HepG2 (cell line): Measurements from ENCODE around the gene DIP2C. TPM values are rescaled to one million over a fixed set of nuclear protein-coding genes. Genes with fewer than 3 reads are reported as not detected.

Source experiments
- ATAC-seq: fragments of 200-7000 bp; cut with Tn5 transposase; 3 replicates; pipeline ENCODE4 v1.9.1; 2020; ENCODE audit warnings: mild to moderate bottlenecking, moderate library complexity
- BruUV-seq: library from RNA; stranded (reverse); fragments of 400-500 nt; replicated peaks from 2 replicates; lab custom pipeline; 2021; lab: Mats Ljungman, UMichigan
- CTCF ChIA-PET: fragments of 300-600 bp; formaldehyde crosslinking; extraction: SDS; loops from one replicate; lab custom pipeline; 2021; ENCODE audit warnings: low total read pairs, inconsistent platforms, low intra/inter-chr PET ratio; lab: Yijun Ruan, JAX
- POLR2A ChIA-PET: fragments of 350-600 bp; sonication (Branson Sonifier 250); formaldehyde crosslinking; loops from one replicate; lab custom pipeline; 2020; ENCODE audit warnings: antibody characterized with exemption, inconsistent platforms; lab: Yijun Ruan, JAX
- DNase-seq: peaks from one replicate; pipeline ENCODE4 v3.0.0-alpha.2; 2015; ENCODE audit warnings: low spot score
- FAIRE-seq: peaks from 3 replicates; lab custom pipeline; 2011; peaks lifted over from hg19 to GRCh38; lab: Jason Lieb, UNC
- H2AFZ ChIP-seq: one replicate; pipeline ENCODE4 v1.6.1; 2011; ENCODE audit warnings: low read length, inconsistent platforms
- H3K27ac ChIP-seq: fragments of 300-600 bp; 3 replicates; pipeline ENCODE4 v1.8.0; 2011; ENCODE audit warnings: mixed run types, mild to moderate bottlenecking, mixed read lengths, low read length, inconsistent platforms; ENCODE audit not compliant: insufficient read depth; ENCODE audit errors: extremely low read length
- H3K27me3 ChIP-seq, 2 experiments: fragments of 200-600 bp in 1 of 2; 2 replicates in 1 of 2; 3 replicates in 1 of 2; pipeline versions ENCODE4 v1.6.0 to v1.8.0; 2011; ENCODE audit warnings: low read length in 2 of 2, mild to moderate bottlenecking in 2 of 2, moderate library complexity in 2 of 2, inconsistent platforms in 1 of 2; ENCODE audit not compliant: insufficient read depth in 2 of 2, control insufficient read depth in 1 of 2
- H3K36me3 ChIP-seq, 2 experiments: fragments of 200-600 bp in 1 of 2; replicated peaks in 1 of 2; 2 replicates in 1 of 2; 3 replicates in 1 of 2; pipeline versions ENCODE4 v1.5.1 to v1.8.0; 2011; ENCODE audit warnings: low read length in 2 of 2, inconsistent platforms in 1 of 2; ENCODE audit not compliant: insufficient read depth in 2 of 2, control insufficient read depth in 1 of 2
- H3K4me1 ChIP-seq: 2 replicates; pipeline ENCODE4 v1.5.1; 2012; ENCODE audit warnings: low read length, inconsistent platforms; ENCODE audit not compliant: insufficient read depth
- H3K4me2 ChIP-seq: 2 replicates; pipeline ENCODE4 v1.6.0; 2011; ENCODE audit warnings: low read depth, low read length, inconsistent platforms
- H3K4me3 ChIP-seq, 3 experiments: fragments of 200-600 bp in 1 of 3; sonication (generic), shearing (Covaris generic) in 1 of 3; replicated peaks in 1 of 3; 2 replicates each; pipeline ENCODE4 v1.5.1; 2011 to 2016; ENCODE audit warnings: low read length in 3 of 3, inconsistent platforms in 2 of 3, low read depth in 2 of 3, mild to moderate bottlenecking in 2 of 3, control low read depth in 1 of 3, mixed read lengths in 1 of 3; ENCODE audit not compliant: insufficient read depth in 1 of 3
- H3K79me2 ChIP-seq: one replicate; pipeline ENCODE4 v1.6.1; 2011; ENCODE audit warnings: low read length, inconsistent platforms; ENCODE audit not compliant: insufficient read depth
- H3K9ac ChIP-seq: 2 replicates; pipeline ENCODE4 v1.6.0; 2011; ENCODE audit warnings: mild to moderate bottlenecking, low read depth, low read length, inconsistent platforms; ENCODE audit not compliant: insufficient read depth
- H3K9me3 ChIP-seq: 2 replicates; pipeline ENCODE4 v1.5.1; 2012; ENCODE audit warnings: mild to moderate bottlenecking, low read length
- H4K20me1 ChIP-seq: 2 replicates; pipeline ENCODE4 v1.6.0; 2011; ENCODE audit warnings: inconsistent platforms, mild to moderate bottlenecking, low read length, moderate library complexity; ENCODE audit not compliant: insufficient read depth
- ARID2 ChIP-seq: sonication (generic); formaldehyde crosslinking; IDR thresholded peaks from 2 replicates; pipeline ENCODE4 v1.8.1; 2022; ENCODE audit warnings: mild to moderate bottlenecking, missing genetic modification reagents, borderline replicate concordance
- ATF7 ChIP-seq, 2 experiments: fragments of 450-650 bp in 1 of 2; sonication (generic) in 1 of 2; formaldehyde crosslinking in 1 of 2; IDR thresholded peaks; 2 replicates each; pipeline versions ENCODE4 v1.4.0 to v1.6.1; 2016 to 2020; ENCODE audit warnings: antibody characterized with exemption in 1 of 2, mild to moderate bottlenecking in 1 of 2, missing genetic modification reagents in 1 of 2
- CCAR2 ChIP-seq: fragments of 200-400 bp; formaldehyde crosslinking; optimal IDR thresholded peaks from 2 replicates; pipeline ENCODE3; 2018; ENCODE audit warnings: low read depth, mild to moderate bottlenecking, low read length, moderate library complexity
- EEA1 ChIP-seq: sonication (generic); formaldehyde crosslinking; IDR thresholded peaks from 2 replicates; pipeline ENCODE4 v1.5.1; 2020; ENCODE audit warnings: mild to moderate bottlenecking, missing genetic modification reagents, borderline replicate concordance
- MAFF ChIP-seq: IDR thresholded peaks from 2 replicates; pipeline ENCODE4 v1.6.1; 2011; ENCODE audit warnings: low read depth, low read length, improper control_type of control experiment
- MED8 ChIP-seq: sonication (generic); formaldehyde crosslinking; IDR thresholded peaks from 2 replicates; pipeline ENCODE4 v1.8.1; 2023; ENCODE audit warnings: mild to moderate bottlenecking, missing genetic modification reagents; ENCODE audit not compliant: insufficient replicate concordance
- MTA3 ChIP-seq: sonication (generic); formaldehyde crosslinking; IDR thresholded peaks from 2 replicates; pipeline ENCODE4 v1.4.0; 2020; ENCODE audit warnings: missing genetic modification reagents
- MXI1 ChIP-seq: IDR thresholded peaks from 3 replicates; pipeline ENCODE4 v1.6.1; 2012; ENCODE audit warnings: low read depth, low read length, inconsistent platforms, borderline replicate concordance
- NKX3-1 ChIP-seq: sonication (generic); formaldehyde crosslinking; IDR thresholded peaks from 2 replicates; pipeline ENCODE4 v1.5.0; 2020; ENCODE audit warnings: missing genetic modification reagents
- NR1H2 ChIP-seq: sonication (generic); formaldehyde crosslinking; IDR thresholded peaks from 2 replicates; pipeline ENCODE4 v1.8.1; 2022; ENCODE audit warnings: low read depth, missing genetic modification reagents, borderline replicate concordance
- SAP130 ChIP-seq: IDR thresholded peaks from 2 replicates; pipeline ENCODE4 v1.6.1; 2016; ENCODE audit warnings: low read depth
- SIX1 ChIP-seq: sonication (generic); formaldehyde crosslinking; IDR thresholded peaks from 2 replicates; pipeline ENCODE4 v1.4.0; 2020; ENCODE audit warnings: missing genetic modification reagents, borderline replicate concordance
- ZNF24 ChIP-seq: fragments of 450-650 bp; IDR thresholded peaks from 2 replicates; pipeline ENCODE4 v1.6.1; 2017; ENCODE audit warnings: antibody characterized with exemption, mild to moderate bottlenecking
- ZNF776 ChIP-seq: sonication (generic); formaldehyde crosslinking; IDR thresholded peaks from 2 replicates; pipeline ENCODE4 v1.4.0; 2020; ENCODE audit warnings: mild to moderate bottlenecking, missing genetic modification reagents
- ZNF879 ChIP-seq: sonication (generic); formaldehyde crosslinking; IDR thresholded peaks from 2 replicates; pipeline ENCODE4 v1.8.1; 2023; ENCODE audit warnings: missing genetic modification reagents
- WGBS: methylation state at CpG from one replicate; pipeline ENCODE4 v1.1.6; 2017; ENCODE audit warnings: low lambda C conversion rate; 5-methylcytosine and 5-hydroxymethylcytosine counted together
- in situ Hi-C: cut with HindIII; loops from 2 replicates; pipeline ENCODE4 v1.10.0; 2017; ENCODE audit warnings: low pct_unique_long_range_greater_than_20kb; ENCODE audit not compliant: extremely low pct_ligation_motif_present
- intact Hi-C: fragments of 100-400 bp; cut with micrococcal nuclease; formaldehyde crosslinking; loops from one replicate; pipeline ENCODE4 v1.10.0; 2022; ENCODE audit not compliant: unreplicated experiment
- polyA plus RNA-seq, 8 experiments: library from polyadenylated mRNA; depleted of rRNA in 3 of 8; stranded (reverse) in 7 of 8; unstranded in 1 of 8; fragments of >200 nt; fragmentation: Illumina TruSeq in 4 of 8; extraction: Trizol in 4 of 8; gene quantifications; 2 replicates each; pipeline versions ENCODE4 v1.2.1 to v1.2.3, GENCODE V29; 2011 to 2016; ENCODE audit warnings: low read depth in 4 of 8, missing spikeins in 1 of 8, mixed read lengths in 1 of 8; ENCODE audit not compliant: insufficient read depth in 1 of 8
- total RNA-seq, 5 experiments: library from RNA; depleted of rRNA; stranded (reverse); fragments of >200 nt; fragmentation: Illumina TruSeq; extraction: Trizol; gene quantifications; 2 replicates each; pipeline ENCODE4 v1.2.3, GENCODE V29; 2016; ENCODE audit warnings: low read depth in 1 of 5
- TF ChIP-seq, protein P1 (sequence below): sonication (generic); formaldehyde crosslinking; IDR thresholded peaks from 2 replicates; pipeline ENCODE4 v1.8.1; 2023; ENCODE audit warnings: mild to moderate bottlenecking, missing genetic modification reagents
- TF ChIP-seq, protein P2 (sequence below): sonication (generic); formaldehyde crosslinking; IDR thresholded peaks from 2 replicates; pipeline ENCODE4 v1.5.0; 2020; ENCODE audit warnings: missing genetic modification reagents
- TF ChIP-seq, protein P3 (sequence below): sonication (generic); formaldehyde crosslinking; IDR thresholded peaks from 2 replicates; pipeline ENCODE4 v1.5.0; 2020; ENCODE audit warnings: missing genetic modification reagents
- TF ChIP-seq, protein P4 (sequence below): sonication (generic); formaldehyde crosslinking; IDR thresholded peaks from 2 replicates; pipeline ENCODE4 v1.8.0; 2022; ENCODE audit warnings: mild to moderate bottlenecking, missing genetic modification reagents, moderate library complexity
- TF ChIP-seq, protein P5 (sequence below): sonication (generic); formaldehyde crosslinking; IDR thresholded peaks from 2 replicates; pipeline ENCODE4 v1.4.0; 2020; ENCODE audit warnings: missing genetic modification reagents, low read depth, mild to moderate bottlenecking, borderline replicate concordance

The DIP2C gene
- total and polyA plus RNA-seq, 2 of the 13 experiments (the other 11 are each of a cell fraction or from before 2014, with no cell fraction given) = 2.2 to 2.7 TPM

DNA sequence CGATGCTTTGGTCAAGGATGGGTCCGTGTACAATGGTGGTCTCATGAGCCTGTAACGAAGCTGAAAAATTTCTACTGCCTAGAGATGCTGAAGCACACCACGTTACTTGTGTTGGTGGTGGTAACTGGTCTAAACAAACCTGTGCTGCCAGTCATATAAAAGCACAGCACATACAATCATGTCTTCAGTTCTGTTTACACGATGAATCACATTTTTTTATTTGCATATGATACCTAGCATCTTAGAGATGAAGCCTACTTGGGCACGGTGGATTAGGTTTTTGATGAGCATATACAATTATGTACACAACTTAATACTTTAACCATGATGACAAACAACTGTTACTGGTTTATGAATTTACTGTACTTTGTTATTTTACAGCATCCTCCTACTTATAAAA, 353.2 kb downstream of the DIP2C start (continued):
- TF ChIP-seq EEA1 (CRISPR knock-in tag) (no peak), SAP130 (CRISPR knock-in tag) (no peak), ARID2 (no peak), MED8 (CRISPR knock-in tag) (no peak), MTA3 (CRISPR knock-in tag) (no peak), CCAR2 (no peak), MAFF (no peak), ZNF24 (no peak)

DNA sequence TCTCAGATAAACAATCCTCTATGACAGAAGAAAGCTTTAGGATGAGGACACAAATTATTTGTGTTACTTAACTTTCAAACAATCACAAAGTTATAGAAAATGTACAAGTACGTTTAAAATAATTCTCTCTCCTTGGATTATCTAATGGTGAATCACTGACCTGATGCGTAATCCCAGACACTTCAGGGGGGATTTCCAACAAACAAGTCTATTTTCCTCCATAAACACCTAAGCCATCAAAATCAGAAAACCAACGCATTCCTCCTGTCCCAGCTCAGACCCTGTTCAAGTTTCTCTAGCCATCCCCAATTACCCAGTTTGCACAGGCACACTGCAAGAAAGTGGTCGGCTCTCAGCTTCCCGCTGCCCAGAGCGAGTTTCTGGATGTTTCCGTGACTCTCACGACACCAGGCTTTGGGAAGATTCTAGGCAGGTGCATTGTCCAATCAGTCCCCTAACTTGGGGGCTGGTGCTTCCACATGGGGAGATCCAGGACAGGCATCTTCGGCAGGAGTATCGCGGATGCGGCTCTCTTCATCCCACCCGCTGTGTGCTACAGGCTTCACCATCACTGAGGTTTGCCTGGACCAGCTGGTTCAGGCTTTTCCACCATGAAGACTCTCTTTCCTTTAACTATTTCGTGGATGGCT, 354.2 kb downstream of the DIP2C start:
- H3K4me3 ChIP-seq = no peak overlapping the region
- POLR2A ChIA-PET = no interaction called here
- no peak overlapping the region for H3K9ac ChIP-seq
- no peak overlapping the region for H3K27ac ChIP-seq
- no peaks in the 10 kb centered on the region for H3K27me3 ChIP-seq
- H3K4me2 ChIP-seq = no peak overlapping the region
- in situ Hi-C loops = no loop called here
- BruUV-seq = no TSS peak
- CTCF ChIA-PET = no interaction called here
- peaks cover 4% of the 10 kb centered on the region; the same call in 1 of the 2 replicates for H3K4me1 ChIP-seq
- no peaks in the 10 kb centered on the region for H4K20me1 ChIP-seq
- DNase-seq (no peak), ATAC-seq (no peak), FAIRE-seq (no peak)
- WGBS = 91% methylated on average over 10 of the region's 14 CpGs
- no peak overlapping the region for H2AFZ ChIP-seq
- intact Hi-C loops = no loop called here
- peaks cover 4 to 8% of the 10 kb centered on the region in 2 experiments; a peak in 3 of 5 replicates for H3K36me3 ChIP-seq
- no peaks in the 10 kb centered on the region for H3K79me2 ChIP-seq
- H3K9me3 ChIP-seq = no peaks in the 10 kb centered on the region
- TF ChIP-seq SIX1 (no peak), MXI1 (no peak), ZNF879 (CRISPR knock-in tag) (no peak), NR1H2 (no peak), ZNF776 (CRISPR knock-in tag) (no peak), ATF7 (IDR thresholded peaks at IDR 0.05) (no peak), ATF7 (CRISPR knock-in tag; IDR thresholded peaks at IDR 0.05) (no peak), NKX3-1 (CRISPR knock-in tag) (no peak)
- TF ChIP-seq, protein P1, sequence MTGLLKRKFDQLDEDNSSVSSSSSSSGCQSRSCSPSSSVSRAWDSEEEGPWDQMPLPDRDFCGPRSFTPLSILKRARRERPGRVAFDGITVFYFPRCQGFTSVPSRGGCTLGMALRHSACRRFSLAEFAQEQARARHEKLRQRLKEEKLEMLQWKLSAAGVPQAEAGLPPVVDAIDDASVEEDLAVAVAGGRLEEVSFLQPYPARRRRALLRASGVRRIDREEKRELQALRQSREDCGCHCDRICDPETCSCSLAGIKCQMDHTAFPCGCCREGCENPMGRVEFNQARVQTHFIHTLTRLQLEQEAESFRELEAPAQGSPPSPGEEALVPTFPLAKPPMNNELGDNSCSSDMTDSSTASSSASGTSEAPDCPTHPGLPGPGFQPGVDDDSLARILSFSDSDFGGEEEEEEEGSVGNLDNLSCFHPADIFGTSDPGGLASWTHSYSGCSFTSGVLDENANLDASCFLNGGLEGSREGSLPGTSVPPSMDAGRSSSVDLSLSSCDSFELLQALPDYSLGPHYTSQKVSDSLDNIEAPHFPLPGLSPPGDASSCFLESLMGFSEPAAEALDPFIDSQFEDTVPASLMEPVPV (CRISPR knock-in tag) = no peak
- TF ChIP-seq, protein P2, sequence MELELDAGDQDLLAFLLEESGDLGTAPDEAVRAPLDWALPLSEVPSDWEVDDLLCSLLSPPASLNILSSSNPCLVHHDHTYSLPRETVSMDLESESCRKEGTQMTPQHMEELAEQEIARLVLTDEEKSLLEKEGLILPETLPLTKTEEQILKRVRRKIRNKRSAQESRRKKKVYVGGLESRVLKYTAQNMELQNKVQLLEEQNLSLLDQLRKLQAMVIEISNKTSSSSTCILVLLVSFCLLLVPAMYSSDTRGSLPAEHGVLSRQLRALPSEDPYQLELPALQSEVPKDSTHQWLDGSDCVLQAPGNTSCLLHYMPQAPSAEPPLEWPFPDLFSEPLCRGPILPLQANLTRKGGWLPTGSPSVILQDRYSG = no peak
- TF ChIP-seq, protein P3, sequence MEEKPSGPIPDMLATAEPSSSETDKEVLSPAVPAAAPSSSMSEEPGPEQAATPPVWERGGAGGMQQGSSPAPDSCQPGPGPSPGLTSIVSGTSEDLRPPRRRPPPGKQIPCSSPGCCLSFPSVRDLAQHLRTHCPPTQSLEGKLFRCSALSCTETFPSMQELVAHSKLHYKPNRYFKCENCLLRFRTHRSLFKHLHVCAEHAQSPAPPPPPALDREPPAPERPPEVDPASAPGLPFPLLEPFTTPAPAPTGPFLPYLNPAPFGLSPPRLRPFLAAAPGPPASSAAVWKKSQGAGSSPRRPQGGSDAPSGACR (CRISPR knock-in tag) = no peak
- TF ChIP-seq, protein P4, sequence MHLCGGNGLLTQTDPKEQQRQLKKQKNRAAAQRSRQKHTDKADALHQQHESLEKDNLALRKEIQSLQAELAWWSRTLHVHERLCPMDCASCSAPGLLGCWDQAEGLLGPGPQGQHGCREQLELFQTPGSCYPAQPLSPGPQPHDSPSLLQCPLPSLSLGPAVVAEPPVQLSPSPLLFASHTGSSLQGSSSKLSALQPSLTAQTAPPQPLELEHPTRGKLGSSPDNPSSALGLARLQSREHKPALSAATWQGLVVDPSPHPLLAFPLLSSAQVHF (CRISPR knock-in tag) = no peak
- TF ChIP-seq, protein P5, sequence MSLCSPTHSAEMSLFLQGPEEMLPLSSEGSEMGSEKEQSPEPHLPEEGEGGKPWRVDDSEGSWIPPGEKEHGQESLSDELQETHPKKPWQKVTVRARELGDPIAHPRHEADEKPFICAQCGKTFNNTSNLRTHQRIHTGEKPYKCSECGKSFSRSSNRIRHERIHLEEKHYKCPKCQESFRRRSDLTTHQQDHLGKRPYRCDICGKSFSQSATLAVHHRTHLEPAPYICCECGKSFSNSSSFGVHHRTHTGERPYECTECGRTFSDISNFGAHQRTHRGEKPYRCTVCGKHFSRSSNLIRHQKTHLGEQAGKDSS = no peak
